Non-pigmented ciliary epithelial cell (primary cell): Measurements from ENCODE around the gene SRC.

Experiments
- DNase-seq: peaks from one replicate; pipeline ENCODE4 v3.0.0-alpha.2; 2010; ENCODE audit warnings: low read depth

Gene SRC

DNA sequence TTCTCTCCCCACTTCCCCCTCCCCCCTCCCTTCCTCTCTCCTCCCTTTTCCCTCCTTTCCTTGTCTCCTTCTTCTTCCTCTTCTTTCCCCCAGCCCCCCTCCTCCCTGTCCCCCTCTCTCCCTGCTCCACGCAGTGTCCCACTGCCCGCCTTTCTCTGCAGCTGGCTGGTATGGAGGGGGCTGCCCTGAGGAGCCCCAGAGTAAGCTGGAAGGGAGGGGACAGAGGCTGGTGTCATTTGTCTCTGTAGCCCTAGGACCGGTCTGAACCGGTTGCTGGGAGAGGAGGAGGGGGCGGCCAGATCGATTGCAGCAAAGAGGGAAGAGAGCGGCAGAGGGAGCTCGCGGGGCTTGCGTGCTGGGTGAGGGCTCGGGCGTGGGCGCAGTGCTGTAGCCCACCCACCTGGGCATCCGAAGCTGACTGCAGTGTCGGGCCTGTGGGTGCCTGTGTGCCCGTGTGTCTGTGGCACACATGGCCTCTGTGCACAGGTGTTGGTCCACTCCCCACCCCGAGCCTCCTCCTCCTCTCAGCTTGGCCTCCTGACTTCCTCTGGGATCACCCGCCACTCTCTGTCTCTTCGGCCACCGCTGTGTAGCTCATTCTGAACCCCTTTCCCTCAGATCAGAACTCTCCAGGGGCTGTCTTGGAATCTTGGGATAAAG, 50.6 kb downstream of the SRC start:
- DNase-seq = no peak

DNA sequence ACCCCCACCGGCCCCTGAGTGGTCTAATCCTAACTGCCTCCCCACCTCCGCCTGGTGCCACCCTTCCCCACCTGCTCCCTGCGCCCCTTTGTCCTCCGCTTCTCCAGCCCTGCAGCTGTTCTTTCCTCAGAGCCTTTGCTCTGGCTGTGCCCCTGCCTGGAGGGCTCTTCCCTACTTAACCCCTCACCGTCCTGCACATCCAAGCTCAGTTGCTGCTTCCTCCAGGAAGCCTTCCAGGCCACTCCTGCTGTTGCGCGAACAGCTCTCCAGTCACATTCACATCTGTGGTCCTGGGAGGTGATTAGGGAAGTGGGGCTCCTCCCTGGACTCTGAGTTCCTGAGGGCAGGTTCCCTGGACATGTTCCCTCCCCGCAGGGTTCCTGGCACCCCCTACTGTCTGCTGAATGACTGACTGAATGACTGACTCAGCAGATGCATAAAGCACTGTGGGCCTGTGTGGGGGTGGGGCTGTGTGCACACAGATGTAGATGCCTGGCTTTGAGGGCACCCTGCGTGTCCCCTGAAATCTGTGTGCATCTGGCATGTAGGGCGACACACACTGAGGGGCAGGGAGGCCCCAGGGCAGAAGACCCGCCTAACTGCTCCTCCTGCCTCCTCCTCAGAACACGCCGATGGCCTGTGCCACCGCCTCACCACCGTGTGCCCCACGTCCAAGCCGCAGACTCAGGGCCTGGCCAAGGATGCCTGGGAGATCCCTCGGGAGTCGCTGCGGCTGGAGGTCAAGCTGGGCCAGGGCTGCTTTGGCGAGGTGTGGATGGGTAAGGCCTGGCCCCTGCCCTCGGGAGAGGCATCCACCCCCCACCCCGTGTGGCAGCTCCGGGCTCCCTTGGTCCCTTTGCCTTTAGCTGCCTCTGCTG, 51.4 kb downstream of the SRC start:
- no peak for DNase-seq

DNA sequence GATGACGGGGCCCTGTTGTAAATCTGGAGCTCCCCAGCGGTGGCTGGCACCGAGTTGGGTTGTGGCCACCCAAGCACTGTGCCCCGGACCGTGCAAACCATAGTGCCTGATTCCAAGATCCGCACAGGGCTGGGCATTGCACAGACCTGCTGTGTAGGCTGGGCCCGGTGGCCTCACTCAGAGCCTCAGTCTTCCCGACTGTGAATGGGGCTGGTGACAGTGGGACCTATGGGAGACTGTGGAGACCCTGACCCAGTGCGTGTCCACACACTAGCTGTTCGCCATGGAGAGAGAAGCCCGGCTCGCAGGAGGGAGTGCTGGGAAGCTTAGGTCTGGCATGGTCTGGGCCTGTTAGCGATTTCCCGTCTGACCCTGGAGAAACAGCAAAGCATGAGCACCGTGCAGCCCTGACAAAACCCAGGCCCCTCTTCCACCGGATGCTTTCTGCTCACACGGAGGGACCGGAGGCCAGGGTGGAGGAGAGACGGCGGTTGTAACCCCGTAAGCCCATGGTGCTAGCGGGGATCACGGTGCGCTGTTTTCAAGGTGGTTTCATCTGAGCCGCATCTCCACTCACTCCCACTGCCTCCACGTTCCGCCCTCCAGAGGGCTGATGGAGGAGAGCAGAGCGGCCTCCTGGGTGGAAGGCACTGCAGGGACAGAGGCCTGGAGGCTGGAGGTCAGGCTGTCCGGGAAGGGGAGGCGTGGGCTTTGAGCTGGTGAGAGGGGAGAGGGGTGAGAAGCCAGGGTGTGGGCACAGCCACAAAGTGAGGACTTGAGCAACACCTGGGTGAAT, 52.2 kb downstream of the SRC start:
- DNase-seq = no peak

DNA sequence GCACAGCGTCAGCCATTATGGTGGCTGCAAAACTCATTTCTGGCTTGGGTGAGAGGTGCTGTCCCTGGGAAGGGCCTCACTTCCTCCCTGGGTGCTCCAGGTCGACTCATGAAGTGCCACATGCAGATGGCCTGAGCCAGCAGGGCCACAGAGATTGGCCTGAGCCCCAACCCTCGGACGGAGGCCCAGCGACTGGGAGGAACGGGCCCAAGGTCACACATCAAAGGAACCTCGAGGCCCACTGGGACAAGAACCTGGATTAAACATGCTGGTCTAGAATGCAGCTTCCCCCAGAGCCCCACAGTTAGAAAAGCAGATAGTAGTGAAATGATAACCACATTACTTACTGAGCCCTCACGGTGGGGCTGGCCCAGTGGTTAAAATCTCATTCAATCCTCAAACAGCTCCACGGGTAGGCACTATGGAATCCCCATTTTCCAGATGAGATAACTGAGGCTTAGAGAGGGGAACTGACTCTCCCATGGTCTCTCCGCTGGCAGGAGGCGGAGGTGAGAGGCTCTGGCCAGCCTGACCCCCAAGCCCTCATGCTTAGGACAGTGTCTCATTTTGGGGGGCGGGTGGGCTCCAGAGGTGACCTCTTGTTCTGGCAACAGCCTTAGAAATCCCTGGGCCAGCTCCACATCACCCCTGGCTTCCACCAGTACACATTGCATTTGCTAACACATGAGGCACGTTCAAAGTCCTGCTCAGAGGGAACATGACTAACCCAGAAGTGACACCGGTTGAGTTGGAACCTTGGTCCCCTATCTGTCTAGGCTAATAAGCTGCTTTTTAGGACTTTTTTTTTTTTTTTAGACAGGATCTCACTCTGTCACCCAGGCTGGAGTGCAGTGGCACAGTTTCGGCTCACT, 53.0 kb downstream of the SRC start:
- no peak for DNase-seq

DNA sequence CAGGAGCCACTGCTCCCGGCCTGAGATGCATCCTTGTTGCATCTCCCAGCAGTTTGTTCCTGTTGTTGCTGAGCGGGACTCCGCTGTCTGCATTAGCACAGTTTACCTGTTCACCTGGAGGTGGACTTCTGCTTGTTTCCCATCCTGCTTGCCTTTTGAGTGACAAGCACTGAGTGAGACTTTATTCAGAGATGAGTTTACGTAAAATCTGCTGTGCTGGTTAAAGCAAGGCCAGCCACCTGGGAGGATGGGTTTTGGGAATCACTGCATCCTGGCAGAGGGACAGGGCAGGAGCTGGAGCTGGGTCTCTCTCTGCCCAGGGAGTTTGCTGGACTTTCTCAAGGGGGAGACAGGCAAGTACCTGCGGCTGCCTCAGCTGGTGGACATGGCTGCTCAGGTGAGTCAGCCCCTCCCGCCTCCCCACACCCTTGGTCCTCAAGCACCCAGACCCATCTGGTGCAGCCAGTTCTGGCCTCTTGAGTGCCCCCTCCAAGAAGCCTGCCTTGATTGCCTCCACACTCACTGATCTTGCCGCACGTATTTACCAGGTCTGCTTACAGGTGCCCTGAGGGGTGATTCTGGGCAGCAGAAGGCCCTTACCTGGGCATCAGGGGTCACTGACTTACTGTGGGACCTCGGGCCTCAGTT, 55.5 kb downstream of the SRC start:
- no peak for DNase-seq

DNA sequence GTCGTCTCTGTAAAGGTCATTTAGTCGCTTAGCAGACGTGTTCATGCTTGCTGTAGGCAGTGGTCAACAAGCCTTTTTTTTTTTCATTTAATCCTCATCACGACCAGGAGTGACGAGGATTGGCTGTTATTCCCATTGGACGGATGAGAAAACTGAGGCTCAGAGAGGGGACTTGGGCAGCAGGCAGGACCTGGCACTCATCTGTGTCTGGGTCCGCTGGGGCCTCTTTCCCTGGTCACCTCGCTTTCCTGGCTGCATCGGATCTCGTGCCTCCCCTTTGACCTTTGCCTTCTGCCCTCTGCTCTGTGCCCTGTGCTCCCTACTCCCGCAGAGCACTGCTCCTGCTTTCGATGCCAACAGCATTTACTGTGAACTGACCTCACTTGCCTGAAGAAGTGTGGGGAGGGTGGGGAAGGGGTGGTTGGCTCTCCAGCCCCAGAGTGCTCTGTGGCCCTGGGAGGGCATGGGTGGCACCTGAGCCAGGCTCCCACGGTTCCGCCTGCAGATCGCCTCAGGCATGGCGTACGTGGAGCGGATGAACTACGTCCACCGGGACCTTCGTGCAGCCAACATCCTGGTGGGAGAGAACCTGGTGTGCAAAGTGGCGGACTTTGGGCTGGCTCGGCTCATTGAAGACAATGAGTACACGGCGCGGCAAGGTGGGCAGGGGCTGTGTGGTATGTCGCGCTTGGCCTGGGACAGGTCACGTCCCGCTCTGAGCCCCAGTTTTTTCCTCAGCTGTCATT, 56.2 kb downstream of the SRC start:
- no peak for DNase-seq

DNA sequence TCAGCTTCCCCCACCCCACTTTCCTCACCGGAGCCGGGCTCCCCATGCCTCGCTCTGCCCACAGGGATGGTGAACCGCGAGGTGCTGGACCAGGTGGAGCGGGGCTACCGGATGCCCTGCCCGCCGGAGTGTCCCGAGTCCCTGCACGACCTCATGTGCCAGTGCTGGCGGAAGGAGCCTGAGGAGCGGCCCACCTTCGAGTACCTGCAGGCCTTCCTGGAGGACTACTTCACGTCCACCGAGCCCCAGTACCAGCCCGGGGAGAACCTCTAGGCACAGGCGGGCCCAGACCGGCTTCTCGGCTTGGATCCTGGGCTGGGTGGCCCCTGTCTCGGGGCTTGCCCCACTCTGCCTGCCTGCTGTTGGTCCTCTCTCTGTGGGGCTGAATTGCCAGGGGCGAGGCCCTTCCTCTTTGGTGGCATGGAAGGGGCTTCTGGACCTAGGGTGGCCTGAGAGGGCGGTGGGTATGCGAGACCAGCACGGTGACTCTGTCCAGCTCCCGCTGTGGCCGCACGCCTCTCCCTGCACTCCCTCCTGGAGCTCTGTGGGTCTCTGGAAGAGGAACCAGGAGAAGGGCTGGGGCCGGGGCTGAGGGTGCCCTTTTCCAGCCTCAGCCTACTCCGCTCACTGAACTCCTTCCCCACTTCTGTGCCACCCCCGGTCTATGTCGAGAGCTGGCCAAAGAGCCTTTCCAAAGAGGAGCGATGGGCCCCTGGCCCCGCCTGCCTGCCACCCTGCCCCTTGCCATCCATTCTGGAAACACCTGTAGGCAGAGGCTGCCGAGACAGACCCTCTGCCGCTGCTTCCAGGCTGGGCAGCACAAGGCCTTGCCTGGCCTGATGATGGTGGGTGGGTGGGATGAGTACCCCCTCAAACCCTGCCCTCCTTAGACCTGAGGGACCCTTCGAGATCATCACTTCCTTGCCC, 57.4 kb downstream of the SRC start:
- DNase-seq = no peak

DNA sequence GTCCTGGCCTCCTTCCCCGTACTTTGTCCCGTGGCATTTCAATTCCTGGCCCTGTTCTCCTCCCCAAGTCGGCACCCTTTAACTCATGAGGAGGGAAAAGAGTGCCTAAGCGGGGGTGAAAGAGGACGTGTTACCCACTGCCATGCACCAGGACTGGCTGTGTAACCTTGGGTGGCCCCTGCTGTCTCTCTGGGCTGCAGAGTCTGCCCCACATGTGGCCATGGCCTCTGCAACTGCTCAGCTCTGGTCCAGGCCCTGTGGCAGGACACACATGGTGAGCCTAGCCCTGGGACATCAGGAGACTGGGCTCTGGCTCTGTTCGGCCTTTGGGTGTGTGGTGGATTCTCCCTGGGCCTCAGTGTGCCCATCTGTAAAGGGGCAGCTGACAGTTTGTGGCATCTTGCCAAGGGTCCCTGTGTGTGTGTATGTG, 58.5 kb downstream of the SRC start:
- DNase-seq = no peak

DNA sequence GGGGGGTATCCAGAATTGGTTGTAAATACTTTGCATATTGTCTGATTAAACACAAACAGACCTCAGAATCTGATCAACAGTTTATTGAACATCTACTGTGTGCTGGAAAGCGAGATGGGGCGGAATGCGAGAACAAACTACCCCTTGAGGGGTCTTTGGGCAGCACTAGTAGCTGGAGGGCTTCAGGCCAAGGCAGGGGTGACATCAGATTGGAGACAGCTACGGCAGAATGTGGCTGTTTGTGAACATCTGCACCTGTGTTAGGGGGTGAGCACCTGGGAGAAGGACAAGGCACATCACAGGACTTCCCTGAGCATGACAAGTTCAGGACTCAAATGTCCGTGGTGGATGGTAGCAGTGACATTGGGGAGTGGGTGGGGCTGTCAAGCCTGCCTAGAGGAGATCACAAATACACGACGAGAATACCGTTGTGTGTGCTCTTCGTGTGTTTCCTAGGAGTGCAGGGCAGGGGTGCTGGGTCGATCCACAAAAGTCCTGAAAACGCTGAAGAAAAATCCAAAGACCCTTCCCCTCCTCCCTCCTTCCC, 59.5 kb downstream of the SRC start:
- DNase-seq = no peak

DNA sequence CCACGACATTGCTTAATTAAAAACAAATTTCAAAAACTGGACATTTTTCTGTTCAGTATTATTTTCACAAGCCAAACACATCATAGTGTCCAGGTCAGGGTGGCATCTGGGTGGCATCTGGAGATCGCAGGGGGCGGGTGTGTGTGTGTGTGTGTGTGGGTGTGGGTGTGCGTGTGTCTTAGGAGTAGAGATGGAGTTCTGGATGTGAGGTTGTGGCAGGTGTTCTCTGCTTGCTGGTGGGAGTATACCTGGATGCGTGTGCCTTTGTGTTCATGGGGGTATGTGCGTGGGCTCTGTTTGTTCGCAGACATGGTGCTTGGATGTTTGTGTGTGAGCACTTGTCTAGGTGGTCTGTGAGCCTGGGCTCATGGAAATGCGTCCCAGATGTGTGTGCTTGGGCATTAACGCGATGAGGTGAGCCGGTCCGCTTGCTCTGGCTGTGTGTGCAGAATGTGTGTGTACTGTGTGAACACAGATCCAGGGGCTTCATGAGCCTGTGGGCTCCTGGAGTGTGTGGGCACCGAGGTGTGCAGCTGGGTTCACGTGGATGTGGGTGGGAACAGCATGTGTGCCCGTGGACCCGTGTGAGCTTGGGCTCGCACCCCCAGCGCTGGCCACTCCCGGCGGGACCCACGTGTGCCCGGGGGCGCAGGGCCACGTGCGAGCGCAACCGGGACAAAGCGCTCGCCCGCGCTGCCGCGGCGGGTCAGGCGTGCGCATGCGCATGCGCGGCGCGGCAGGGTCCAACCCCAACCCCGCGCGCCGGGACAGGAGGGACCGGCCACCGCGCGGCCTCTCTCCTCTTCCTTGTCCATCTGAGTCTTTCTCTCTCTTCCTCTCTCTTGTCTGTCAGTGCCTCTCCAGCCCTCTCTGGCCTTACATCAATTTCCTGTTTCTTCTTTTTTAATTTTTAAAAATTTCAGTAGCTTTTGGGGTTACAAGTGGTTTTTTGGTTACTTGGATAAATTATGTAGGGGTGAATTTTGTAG, 60.4 kb downstream of the SRC start:
- no peak for DNase-seq

DNA sequence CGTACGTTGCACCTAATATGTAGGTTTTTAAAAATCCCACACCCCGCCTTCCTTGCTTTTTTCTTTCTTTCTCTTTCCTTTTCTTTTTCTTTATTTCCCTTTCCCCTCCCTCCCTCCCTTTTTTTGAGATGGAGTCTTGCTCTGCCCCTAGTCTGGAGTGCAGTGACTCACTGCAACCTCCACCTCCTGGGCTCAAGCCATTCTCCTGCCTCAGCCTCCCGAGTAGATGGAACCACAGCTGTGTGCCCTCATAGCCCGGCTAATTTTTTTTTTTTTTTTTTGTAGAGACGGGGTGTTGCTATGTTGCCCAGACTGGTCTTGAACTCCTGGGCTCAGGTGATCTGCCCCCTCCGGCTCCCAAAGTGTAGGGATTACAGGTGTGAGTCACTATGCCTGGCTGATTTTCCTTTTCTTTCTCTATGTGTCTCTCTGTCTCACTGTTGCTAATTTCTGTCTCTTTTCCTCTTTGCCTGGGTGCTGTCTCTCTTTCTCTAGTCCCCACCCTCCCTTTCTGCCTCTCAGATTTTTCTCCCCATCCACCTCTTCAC, 61.2 kb downstream of the SRC start:
- DNase-seq = no peak

DNA sequence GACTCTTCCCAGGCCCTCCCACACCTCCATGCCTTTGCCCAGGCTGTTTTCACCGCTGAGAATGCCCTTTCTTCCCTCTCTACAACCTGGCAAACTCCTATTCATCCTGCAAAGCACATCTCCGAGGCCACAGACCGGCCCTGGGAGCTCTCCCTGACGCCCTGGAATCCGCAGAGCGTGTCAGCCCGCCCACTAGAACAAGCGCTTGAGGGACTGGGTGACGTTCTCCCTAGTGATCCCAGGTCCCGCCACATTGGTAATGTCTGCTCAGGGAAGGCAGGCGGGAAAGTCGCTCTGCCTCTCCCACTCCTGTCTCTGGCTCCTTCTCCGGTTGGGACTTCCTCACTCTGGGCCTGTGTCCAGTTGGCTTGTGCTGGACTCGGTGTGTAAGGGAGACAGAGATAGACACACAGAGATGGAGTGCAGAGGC, 61.6 kb downstream of the SRC start:
- no peak for DNase-seq

DNA sequence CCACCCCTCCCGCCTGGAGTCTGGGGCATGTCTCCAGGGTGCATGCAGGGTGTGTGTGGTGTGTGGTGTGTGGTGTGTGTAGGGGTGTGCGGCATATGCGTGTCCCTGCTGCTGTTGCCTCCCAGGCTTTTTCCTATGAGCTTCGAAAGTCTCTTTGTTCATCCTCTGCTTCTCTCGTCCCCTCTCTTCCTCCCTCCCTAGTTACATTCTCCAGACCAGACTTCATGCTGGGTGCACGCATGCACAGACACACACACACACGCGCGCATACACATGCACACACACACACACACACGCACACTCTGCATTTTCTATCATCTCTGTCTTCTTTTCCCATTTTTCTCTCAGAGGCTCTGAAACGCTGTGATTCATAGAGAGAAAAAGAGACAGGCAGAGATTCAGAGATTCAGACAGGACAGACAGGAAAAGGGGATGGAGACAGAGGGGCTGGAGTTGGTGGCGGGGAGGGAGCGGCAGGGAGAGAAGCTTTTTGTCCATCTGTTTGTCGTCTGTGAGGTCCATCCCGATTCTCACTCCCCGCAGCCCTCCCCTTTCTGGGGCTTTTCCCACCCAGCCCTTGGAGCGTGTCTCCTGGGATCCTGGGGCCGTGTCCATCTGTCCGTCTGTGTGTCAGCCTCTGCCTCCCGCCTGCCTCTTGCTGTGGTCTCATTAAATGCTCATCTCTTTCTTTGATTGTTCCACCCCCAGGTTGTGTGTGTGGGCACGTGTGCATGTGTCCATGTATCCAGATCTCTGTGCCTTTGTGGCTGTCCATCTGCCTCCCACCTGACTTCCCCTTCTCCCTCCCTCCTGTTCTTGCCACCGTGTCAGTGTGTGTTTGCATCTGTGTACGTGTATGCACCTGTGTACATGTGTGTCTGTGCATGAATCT, 62.6 kb downstream of the SRC start:
- DNase-seq = no peak

DNA sequence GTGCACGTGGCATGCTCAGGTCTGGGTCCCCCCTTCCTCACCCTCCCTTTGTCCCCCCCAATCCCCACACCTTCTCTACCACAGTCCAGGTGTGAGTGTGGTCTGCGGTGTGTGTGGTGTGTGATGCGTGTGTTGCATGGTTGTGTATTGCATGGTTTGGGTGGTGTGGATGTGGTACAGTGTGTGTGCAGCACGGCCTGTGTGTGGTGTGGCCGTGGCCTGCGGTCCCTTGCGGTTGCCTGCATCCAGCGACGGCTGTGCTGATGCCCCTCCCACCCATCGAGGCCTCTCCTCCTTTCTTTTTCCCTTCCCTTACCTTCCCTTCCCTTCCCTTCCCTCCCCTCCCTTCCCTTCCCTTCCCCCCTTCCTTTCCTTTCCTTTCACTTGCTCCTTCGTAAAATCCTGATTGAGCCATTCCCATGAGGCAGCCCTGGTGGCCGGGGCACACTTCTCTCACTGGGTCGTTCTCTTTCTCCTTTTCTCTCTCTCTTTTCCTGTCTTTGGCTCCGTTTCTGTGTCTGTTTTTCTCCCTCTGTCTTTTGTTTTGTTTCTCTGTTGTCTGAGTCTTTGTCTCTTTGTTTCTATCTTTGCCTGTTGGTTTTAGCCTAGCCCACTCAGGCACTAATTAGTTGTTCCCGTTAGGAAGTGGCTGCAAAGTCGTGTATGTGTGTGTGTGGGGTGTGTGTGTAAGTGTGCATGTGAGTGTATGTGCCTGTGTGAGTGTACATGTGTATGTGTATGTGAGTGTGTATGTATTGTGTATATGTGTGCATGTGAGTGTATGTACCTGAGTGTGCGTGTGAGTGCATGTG, 65.7 kb downstream of the SRC start:
- DNase-seq = no peak

DNA sequence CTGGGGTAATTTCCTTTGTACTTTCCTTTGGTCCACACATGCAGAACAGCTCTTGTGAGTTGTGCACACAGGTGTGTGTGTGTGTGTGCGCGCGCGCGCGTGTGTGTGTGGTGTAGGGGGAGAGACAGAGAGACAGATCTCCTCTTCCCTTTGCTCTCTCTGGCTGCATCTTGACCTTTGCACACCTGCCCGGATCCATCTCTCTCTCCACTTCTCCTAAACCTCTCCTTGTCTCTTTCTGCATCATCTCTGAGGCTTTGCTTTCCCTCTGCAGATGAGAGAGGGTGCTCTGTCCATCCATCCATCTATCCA, 67.0 kb downstream of the SRC start:
- DNase-seq = no peak

DNA sequence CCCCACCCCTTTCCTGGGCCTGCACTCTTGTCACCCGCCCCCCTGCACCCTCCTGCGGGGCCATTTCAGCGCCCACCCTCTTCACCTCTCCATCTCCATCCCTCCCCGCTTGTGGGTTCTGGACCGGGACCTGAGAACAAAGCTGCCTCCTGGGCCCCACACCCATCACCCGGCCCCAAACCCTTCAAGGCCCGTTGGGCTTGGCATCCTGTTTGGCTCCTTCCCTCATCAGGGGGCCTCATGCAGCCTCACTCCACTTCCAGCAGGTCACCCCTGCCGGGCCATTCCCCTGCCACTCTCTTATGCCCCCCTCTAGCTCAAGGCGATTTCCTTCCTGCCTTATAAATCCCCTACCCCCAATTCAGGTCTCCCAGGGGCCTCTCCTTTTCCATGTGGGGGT, 67.4 kb downstream of the SRC start:
- no peak for DNase-seq
